ENCODE measurements around the gene CD40. TPM values are rescaled to one million over a fixed set of nuclear protein-coding genes. Genes with fewer than 3 reads are reported as not detected.

The CD40 gene
- total RNA-seq, 1 experiment from 2014 or later = 1.5 TPM

GRCh38 chr20:46101957-46102356, 16.2 kb upstream of the CD40 start:
- H3K36me3 Mint-ChIP-seq (ENCODE audit: insufficient read depth, unreplicated experiment) = no peaks in the 10 kb centered on the region

GRCh38 chr20:46102940-46103339, 15.2 kb upstream of the CD40 start:
- ChIA-PET CTCF (interaction anchor here (0.7 kb wide), 1 partner anchor 262 kb away, joined by 5 read pairs; no protein-coding TSS in a partner anchor), POLR2A (interaction anchor here (0.6 kb wide), 1 partner anchor 52 kb away, joined by 3 read pairs; no protein-coding TSS in a partner anchor)
- TF ChIP-seq CTCF (IDR thresholded peaks at IDR 0.05; ENCODE audit: unreplicated experiment) = no peak
- peaks cover 62% of the 10 kb centered on the region for H3K27me3 Mint-ChIP-seq (ENCODE audit: insufficient read depth, unreplicated experiment)
- no TSS peak for BruUV-seq (replicated peaks)
- no peaks in the 10 kb centered on the region for H3K36me3 Mint-ChIP-seq (ENCODE audit: insufficient read depth, unreplicated experiment)
- intact Hi-C loops (cut with micrococcal nuclease) = no loop called here
- no peaks in the 10 kb centered on the region for H3K9me3 Mint-ChIP-seq (ENCODE audit: unreplicated experiment)
- no peak overlapping the region for H3K4me3 Mint-ChIP-seq (ENCODE audit: unreplicated experiment)
- DNase-seq (ENCODE audit: unreplicated experiment) = no peak
- no peaks in the 10 kb centered on the region for H3K4me1 Mint-ChIP-seq (ENCODE audit: insufficient read depth, unreplicated experiment)
- no peak overlapping the region for H3K27ac Mint-ChIP-seq (ENCODE audit: low read depth, unreplicated experiment)

More at GRCh38 chr20:46101957-46102356, 16.2 kb upstream of the CD40 start:
- Mint-ChIP-seq H3K9me3 (ENCODE audit: unreplicated experiment) (no peaks in the 10 kb centered on the region), H3K27me3 (ENCODE audit: insufficient read depth, unreplicated experiment) (peaks cover 52% of the 10 kb centered on the region), H3K4me3 (ENCODE audit: unreplicated experiment) (no peak overlapping the region), H3K27ac (ENCODE audit: low read depth, unreplicated experiment) (no peak overlapping the region), H3K4me1 (ENCODE audit: insufficient read depth, unreplicated experiment) (no peaks in the 10 kb centered on the region)
- intact Hi-C loops (cut with micrococcal nuclease) = no loop called here
- DNase-seq (ENCODE audit: unreplicated experiment) = no peak
- BruUV-seq (replicated peaks) = no TSS peak
- ChIA-PET POLR2A (interaction anchor here (0.7 to 0.8 kb wide), 2 partner anchors 125 to 262 kb away, joined by 3 to 4 read pairs; no protein-coding TSS in a partner anchor), CTCF (interaction anchor here (0.8 to 1.5 kb wide), 4 partner anchors 14 to 87 kb away, joined by 3 read pairs; no protein-coding TSS in a partner anchor)
- no peak for TF ChIP-seq CTCF (IDR thresholded peaks at IDR 0.05; ENCODE audit: unreplicated experiment)

- intact Hi-C loops (cut with micrococcal nuclease) = no loop called here
- no peak overlapping the region for H3K4me3 Mint-ChIP-seq (ENCODE audit: unreplicated experiment)
- H3K4me1 Mint-ChIP-seq (ENCODE audit: insufficient read depth, unreplicated experiment) = no peaks in the 10 kb centered on the region
- H3K36me3 Mint-ChIP-seq (ENCODE audit: insufficient read depth, unreplicated experiment) = no peaks in the 10 kb centered on the region
- peaks cover 65% of the 10 kb centered on the region for H3K27me3 Mint-ChIP-seq (ENCODE audit: insufficient read depth, unreplicated experiment)
- no peak for DNase-seq (ENCODE audit: unreplicated experiment)
- no TSS peak for BruUV-seq (replicated peaks)
- no peaks in the 10 kb centered on the region for H3K9me3 Mint-ChIP-seq (ENCODE audit: unreplicated experiment)
- TF ChIP-seq CTCF (IDR thresholded peaks at IDR 0.05; ENCODE audit: unreplicated experiment) = no peak
- POLR2A ChIA-PET = no interaction called here
- no peak overlapping the region for H3K27ac Mint-ChIP-seq (ENCODE audit: low read depth, unreplicated experiment)
- CTCF ChIA-PET = interaction anchor here (0.6 to 1.0 kb wide), 2 partner anchors 91 to 274 kb away, joined by 3 read pairs; no protein-coding TSS in a partner anchor
Measured at GRCh38 chr20:46104262-46104661, 13.9 kb upstream of the CD40 start.

- H3K27me3 Mint-ChIP-seq (ENCODE audit: insufficient read depth, unreplicated experiment) = peaks cover 68% of the 10 kb centered on the region
- no peak for TF ChIP-seq CTCF (IDR thresholded peaks at IDR 0.05; ENCODE audit: unreplicated experiment)
Measured at GRCh38 chr20:46107061-46107460, 11.1 kb upstream of the CD40 start.

More at GRCh38 chr20:46107061-46107460, 11.1 kb upstream of the CD40 start:
- ChIA-PET CTCF (interaction anchor here (0.6 to 1.2 kb wide), 3 partner anchors 9 to 89 kb away, joined by 3 to 4 read pairs (median 3); no protein-coding TSS in a partner anchor), POLR2A (interaction anchor here (0.7 to 1.6 kb wide), 3 partner anchors 9 to 466 kb away, joined by 3 to 6 read pairs (median 3); no protein-coding TSS in a partner anchor)
- H3K4me3 Mint-ChIP-seq (ENCODE audit: unreplicated experiment) = no peak overlapping the region
- DNase-seq (ENCODE audit: unreplicated experiment) = no peak
- H3K4me1 Mint-ChIP-seq (ENCODE audit: insufficient read depth, unreplicated experiment) = no peaks in the 10 kb centered on the region
- no peaks in the 10 kb centered on the region for H3K36me3 Mint-ChIP-seq (ENCODE audit: insufficient read depth, unreplicated experiment)
- no peaks in the 10 kb centered on the region for H3K9me3 Mint-ChIP-seq (ENCODE audit: unreplicated experiment)
- BruUV-seq (replicated peaks) = no TSS peak
- intact Hi-C loops (cut with micrococcal nuclease) = no loop called here
- H3K27ac Mint-ChIP-seq (ENCODE audit: low read depth, unreplicated experiment) = no peak overlapping the region

All from MCF 10A (cell line).